ENCODE results near the gene YEATS4. TPM values are rescaled to one million over a fixed set of nuclear protein-coding genes. Genes with fewer than 3 reads are reported as not detected.

YEATS4 gene
- total RNA-seq, 2 donors from 2014 or later = 16.4 to 18.2 TPM

DNA sequence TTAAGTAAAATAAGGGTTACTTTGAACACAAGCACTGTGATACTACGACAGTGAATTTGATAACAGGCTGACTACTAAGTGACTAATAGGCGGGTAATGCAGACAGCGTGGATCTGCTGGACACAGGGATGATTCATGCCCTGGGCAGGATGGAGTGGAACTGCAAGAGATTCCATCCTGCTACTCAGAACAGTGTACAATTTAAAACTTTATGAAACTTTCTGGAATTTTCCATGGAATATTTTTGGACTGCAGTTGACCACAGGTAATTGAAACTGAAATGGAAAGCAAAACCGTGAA is 46.0 kb downstream of the YEATS4 start:
- intact Hi-C loops (cut with DNase I) = no loop called here
- no peaks in the 10 kb centered on the region for H3K9me3 ChIP-seq
- no peaks in the 10 kb centered on the region for H3K4me1 ChIP-seq
- no peak overlapping the region for H3K9ac ChIP-seq (ENCODE audit: low read depth in 2 of 2, low read length in 2 of 2)
- no peak for DNase-seq
- no peaks in the 10 kb centered on the region for H3K36me3 ChIP-seq
- TF ChIP-seq, protein P1, sequence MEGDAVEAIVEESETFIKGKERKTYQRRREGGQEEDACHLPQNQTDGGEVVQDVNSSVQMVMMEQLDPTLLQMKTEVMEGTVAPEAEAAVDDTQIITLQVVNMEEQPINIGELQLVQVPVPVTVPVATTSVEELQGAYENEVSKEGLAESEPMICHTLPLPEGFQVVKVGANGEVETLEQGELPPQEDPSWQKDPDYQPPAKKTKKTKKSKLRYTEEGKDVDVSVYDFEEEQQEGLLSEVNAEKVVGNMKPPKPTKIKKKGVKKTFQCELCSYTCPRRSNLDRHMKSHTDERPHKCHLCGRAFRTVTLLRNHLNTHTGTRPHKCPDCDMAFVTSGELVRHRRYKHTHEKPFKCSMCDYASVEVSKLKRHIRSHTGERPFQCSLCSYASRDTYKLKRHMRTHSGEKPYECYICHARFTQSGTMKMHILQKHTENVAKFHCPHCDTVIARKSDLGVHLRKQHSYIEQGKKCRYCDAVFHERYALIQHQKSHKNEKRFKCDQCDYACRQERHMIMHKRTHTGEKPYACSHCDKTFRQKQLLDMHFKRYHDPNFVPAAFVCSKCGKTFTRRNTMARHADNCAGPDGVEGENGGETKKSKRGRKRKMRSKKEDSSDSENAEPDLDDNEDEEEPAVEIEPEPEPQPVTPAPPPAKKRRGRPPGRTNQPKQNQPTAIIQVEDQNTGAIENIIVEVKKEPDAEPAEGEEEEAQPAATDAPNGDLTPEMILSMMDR (IDR thresholded peaks at IDR 0.05) = no peak
- H3K27me3 ChIP-seq = no peaks in the 10 kb centered on the region
- H3K27ac ChIP-seq = no peak overlapping the region
- no peak overlapping the region for H3K4me3 ChIP-seq

DNA sequence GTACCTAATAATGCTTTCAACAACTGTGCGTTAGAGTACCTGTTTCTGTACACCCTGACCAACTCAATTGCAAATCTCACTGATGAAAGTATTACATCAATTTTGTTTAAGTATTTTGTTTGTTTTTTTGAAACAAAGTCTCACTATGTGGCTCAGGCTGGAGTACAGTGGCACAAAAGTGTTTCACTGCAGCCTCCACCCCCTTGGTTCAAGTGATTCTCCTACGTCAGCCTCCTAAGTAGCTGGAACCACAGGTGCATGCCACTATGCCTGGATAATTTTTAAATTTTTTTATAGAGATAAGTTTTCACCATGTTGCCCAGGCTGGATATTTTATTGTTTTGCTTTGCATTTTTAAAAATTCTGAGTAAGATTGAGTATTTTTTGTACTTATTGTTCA is 46.7 kb downstream of the YEATS4 start:
- TF ChIP-seq, protein P1 (IDR thresholded peaks at IDR 0.05) = no peak
- H3K27ac ChIP-seq = no peak overlapping the region
- H3K9ac ChIP-seq (ENCODE audit: low read depth in 2 of 2, low read length in 2 of 2) = no peak overlapping the region
- H3K9me3 ChIP-seq = no peaks in the 10 kb centered on the region
- DNase-seq = no peak
- intact Hi-C loops (cut with DNase I) = no loop called here
- no peaks in the 10 kb centered on the region for H3K4me1 ChIP-seq
- H3K4me3 ChIP-seq = no peak overlapping the region
- no peaks in the 10 kb centered on the region for H3K36me3 ChIP-seq
- H3K27me3 ChIP-seq = no peaks in the 10 kb centered on the region

DNA sequence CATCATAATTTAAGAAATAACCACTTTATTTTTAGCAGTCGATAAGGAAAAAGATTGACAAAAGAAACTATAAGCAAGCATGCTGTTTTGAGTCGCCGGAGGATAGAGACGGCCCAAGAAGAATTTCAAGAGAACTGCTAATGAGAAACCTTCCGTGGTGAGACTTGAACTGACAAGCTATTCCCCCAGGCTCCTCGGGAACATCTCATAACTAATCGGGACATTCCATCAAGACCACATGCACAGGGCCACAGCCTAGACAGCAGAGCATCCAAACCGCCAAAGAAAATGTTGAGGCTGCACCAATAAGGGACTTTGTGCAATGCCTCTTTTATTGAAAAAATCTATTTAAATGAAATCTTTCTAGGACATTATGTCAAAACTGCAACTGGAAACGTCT is 51.0 kb downstream of the YEATS4 start:
- no peak overlapping the region for H3K27ac ChIP-seq
- no peak overlapping the region for H3K4me3 ChIP-seq
- H3K36me3 ChIP-seq = no peaks in the 10 kb centered on the region
- H3K27me3 ChIP-seq = no peaks in the 10 kb centered on the region
- TF ChIP-seq, protein P1 (IDR thresholded peaks at IDR 0.05) = no peak
- DNase-seq = no peak
- H3K9me3 ChIP-seq = no peaks in the 10 kb centered on the region
- no peak overlapping the region for H3K9ac ChIP-seq (ENCODE audit: low read depth in 2 of 2, low read length in 2 of 2)
- no peaks in the 10 kb centered on the region for H3K4me1 ChIP-seq
- intact Hi-C loops (cut with DNase I) = loop anchor here (5.0 kb wide), 1 partner anchor 162 kb away; no protein-coding TSS in a partner anchor

DNA sequence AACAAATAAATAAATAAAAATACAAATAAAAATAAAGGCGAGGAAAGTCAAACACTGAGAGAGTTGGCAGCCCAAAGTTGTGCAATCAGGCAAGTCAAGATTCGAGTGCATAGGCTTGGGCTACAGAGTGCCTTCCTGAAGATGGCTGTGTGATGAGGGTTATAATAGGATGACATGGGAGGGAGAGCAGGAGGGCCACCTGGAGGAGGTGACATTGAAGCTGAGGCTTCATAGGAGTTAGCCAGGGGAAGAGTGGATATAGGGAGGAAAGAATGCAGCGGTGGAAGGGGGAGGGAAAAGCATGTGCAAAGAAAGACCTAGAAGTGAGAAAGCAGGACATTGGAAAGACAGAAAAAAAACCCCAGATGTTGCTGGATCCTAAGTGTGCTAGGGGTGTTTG is 53.1 kb downstream of the YEATS4 start:
- Histone ChIP-seq H3K9me3 (no peaks in the 10 kb centered on the region), H3K27me3 (no peaks in the 10 kb centered on the region), H3K27ac (no peak overlapping the region), H3K4me3 (no peak overlapping the region), H3K4me1 (no peaks in the 10 kb centered on the region), H3K9ac (ENCODE audit: low read depth in 2 of 2, low read length in 2 of 2) (no peak overlapping the region), H3K36me3 (no peaks in the 10 kb centered on the region)
- intact Hi-C loops (cut with DNase I) = loop anchor here (5.0 kb wide), 1 partner anchor 160 kb away; no protein-coding TSS in a partner anchor
- TF ChIP-seq, protein P1 (IDR thresholded peaks at IDR 0.05) = no peak
- DNase-seq = no peak

DNA sequence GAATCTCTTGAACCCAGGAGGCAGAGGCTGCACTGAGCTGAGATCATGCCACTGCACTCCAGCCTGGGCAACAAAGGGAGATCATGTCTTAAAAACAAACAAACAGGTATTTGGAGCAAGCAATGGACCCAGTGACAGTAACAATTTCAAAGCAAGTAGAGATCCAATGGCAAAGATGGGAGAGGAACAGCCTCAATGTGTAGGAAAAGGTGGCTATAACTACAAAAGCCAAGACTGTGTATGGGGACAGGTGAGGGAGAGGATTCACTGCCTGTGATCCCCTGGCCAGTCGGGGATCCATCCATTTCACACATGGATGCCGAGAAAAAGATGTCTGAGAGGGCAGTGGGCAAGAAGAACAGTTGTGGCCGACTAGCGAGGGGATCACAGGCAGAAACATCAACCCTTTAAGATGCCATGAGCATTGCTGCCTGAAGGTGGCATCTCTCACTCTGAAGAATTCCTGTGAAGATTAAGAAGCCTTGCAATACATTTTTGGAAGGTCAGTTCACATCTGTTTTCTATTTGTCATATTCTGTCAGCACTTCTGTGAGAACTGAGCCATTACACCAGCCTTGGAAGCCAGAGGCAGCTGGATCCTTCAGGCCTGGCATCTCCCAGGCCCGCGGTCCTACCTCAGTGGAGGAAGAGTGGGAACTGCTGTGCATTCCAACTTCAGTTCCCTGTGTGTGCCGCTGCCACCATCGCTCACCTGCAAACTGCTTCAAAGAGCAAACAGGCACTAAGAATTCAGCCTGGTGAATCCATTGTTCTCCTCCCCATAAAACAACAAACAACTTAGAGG is 56.1 kb downstream of the YEATS4 start:
- Histone ChIP-seq H3K9ac (ENCODE audit: low read depth in 2 of 2, low read length in 2 of 2) (no peak overlapping the region), H3K4me3 (no peak overlapping the region), H3K27me3 (no peaks in the 10 kb centered on the region), H3K36me3 (no peaks in the 10 kb centered on the region), H3K4me1 (no peaks in the 10 kb centered on the region), H3K9me3 (no peaks in the 10 kb centered on the region), H3K27ac (no peak overlapping the region)
- TF ChIP-seq, protein P1 (IDR thresholded peaks at IDR 0.05) = peak; percentile 47
- DNase-seq = peak; percentile 64
- intact Hi-C loops (cut with DNase I) = no loop called here
